ENCODE results near the gene MAPKAP1.

DNA sequence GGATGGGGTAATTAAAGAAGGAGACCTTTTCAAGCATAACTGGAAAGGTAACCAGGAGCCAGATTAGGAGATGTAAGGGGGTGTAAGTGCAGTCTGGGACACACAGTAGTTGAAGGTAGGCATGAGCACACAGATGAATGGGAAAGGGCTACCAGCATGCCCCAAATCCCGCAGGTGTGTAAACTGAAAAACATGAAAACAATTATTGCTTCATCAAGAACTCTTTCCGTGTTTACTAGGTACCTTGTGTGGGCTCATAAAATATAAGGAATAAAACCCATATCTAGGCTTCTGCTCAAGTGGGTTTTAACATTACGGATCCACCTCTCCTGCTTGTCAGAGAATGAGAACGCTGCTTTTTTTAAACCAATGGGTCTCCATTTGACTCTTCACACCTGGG lies 1.1 kb downstream of the MAPKAP1 start:
- TF ChIP-seq, protein P1, sequence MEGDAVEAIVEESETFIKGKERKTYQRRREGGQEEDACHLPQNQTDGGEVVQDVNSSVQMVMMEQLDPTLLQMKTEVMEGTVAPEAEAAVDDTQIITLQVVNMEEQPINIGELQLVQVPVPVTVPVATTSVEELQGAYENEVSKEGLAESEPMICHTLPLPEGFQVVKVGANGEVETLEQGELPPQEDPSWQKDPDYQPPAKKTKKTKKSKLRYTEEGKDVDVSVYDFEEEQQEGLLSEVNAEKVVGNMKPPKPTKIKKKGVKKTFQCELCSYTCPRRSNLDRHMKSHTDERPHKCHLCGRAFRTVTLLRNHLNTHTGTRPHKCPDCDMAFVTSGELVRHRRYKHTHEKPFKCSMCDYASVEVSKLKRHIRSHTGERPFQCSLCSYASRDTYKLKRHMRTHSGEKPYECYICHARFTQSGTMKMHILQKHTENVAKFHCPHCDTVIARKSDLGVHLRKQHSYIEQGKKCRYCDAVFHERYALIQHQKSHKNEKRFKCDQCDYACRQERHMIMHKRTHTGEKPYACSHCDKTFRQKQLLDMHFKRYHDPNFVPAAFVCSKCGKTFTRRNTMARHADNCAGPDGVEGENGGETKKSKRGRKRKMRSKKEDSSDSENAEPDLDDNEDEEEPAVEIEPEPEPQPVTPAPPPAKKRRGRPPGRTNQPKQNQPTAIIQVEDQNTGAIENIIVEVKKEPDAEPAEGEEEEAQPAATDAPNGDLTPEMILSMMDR (conservative IDR thresholded peaks at IDR 0.05 in 1 of 2, IDR thresholded peaks at IDR 0.05 in 1 of 2; ENCODE audit: extremely low read depth in 1 of 2, insufficient read depth in 1 of 2, low read depth in 1 of 2, low read length in 2 of 2): no peak
- no peak for TF ChIP-seq EZH2 (IDR thresholded peaks at IDR 0.05; ENCODE audit: borderline replicate concordance, low read length)

Data from mammary epithelial cell (primary cell).